ENCODE measurements around the gene PARD3.

Gene PARD3

DNA sequence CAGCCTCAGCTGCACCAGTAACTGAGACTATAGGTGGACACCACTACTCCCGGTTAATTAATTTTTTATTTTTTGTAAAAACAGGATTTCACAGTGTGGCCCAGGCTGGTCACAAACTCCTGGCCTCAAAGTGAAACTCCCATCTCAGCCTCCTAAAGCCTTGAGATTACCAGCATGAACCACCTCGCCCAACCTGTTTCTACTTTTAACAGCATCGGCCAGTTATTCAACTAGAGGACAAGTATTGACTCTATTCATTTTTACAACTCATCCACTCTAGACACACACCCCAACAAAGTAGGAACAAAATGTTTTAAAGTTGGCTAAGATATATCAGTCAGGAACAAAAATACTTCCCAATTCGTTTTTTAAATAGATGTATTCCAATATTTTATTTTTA is 334.8 kb downstream of the PARD3 start:
- no peak for DNase-seq

DNA sequence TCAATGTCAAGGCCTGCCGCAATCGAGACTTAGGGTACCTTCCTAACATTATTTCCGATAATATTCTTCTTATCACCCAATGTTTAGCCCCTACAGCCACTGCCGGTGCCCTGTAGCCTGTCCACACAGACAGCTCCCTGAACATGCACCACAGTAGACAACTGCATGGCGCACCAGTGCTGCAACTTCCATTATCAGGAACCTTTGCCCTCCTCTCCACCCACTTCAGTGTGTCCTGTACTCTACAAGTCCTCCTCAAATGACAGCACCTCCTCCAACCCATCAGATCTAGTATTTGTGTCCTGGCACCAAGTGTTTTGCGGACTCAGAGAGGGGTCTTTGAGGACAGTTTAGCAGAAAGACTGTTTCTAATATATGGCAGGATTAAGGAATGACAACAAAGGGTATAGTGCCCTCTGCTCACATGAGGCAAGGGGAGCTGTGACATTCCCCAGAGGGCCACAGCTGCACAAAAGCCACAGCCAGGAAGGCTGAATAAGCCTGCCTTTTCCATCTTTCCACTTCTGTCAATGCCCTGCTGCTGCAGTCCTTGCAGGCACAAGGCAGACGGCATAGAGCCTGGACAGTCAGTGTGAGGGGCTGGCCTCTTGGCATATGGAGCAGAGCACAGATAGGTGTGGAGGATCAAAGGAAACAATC is 335.4 kb downstream of the PARD3 start:
- DNase-seq: no peak

DNA sequence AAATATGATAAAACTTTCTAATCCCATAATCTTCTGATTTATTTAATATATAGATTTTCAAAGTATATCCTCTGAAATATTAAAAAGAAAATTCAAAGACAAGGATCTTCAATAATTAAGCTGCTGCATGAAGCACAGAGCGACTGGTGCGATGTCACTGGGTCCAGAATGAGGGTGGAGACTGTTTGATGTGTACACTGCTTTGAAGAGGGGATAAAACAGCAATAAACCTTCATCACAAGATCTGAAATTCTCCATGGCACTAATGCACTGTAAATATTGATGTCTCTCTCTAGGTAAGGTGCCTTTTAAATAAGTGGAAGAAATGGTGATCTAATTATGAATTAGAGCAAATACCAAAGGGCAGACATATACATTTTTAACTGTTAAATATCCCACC is 337.8 kb downstream of the PARD3 start:
- DNase-seq: no peak

DNA sequence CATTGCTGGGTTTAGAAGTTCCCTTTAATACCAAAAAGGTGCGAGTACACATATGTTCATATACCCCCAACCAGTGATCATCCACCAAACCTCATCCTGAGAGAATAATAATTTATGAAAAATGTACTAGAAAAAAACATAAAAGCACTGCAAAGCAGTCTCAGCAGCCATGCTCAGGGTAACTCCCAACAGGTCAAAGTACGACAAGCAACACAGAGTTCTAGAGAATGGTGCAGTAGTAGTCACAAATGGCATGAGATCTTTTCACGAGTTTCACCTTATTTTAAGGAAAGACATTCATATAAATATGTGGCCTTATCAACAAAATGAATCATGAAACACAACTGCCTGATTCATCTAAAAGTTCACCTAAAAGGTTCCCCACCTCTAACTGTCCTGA is 338.5 kb downstream of the PARD3 start:
- DNase-seq: no peak

DNA sequence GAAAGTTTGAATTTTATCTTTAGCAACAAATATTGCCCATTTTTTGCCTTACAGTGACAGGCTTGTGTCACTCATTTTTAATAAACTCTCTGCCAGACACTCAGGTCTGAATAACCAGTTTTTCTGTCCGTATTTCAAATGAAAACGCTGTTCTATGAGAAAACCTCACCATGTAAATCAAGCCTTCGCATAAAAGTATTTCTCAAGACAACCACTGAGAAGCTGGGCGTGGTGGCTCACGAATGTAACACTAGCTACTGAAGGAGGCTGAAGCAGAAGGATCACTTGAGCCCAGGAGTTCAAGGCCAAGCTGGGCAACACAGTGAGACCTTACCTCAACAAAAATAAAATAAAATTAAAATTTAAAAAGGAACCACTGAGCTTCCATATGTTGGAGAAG is 339.3 kb downstream of the PARD3 start:
- no peak for DNase-seq

DNA sequence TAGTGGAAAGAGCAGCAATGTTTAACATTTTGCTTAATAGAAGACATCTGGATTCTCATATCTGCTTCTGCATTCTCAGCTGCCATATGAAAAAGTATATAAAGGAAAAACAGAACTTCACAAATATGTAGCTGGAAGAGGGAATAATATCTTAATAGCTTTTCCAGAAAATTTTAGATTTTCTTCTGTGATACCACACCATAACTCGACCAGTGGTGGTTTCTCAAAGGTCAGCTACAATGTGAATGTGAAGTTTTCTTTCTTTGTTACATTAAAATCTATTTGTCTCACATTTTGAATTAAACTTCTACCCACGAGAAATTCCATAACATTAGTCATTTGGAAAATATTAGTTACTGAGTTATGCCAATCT is 339.8 kb downstream of the PARD3 start:
- no peak for DNase-seq

DNA sequence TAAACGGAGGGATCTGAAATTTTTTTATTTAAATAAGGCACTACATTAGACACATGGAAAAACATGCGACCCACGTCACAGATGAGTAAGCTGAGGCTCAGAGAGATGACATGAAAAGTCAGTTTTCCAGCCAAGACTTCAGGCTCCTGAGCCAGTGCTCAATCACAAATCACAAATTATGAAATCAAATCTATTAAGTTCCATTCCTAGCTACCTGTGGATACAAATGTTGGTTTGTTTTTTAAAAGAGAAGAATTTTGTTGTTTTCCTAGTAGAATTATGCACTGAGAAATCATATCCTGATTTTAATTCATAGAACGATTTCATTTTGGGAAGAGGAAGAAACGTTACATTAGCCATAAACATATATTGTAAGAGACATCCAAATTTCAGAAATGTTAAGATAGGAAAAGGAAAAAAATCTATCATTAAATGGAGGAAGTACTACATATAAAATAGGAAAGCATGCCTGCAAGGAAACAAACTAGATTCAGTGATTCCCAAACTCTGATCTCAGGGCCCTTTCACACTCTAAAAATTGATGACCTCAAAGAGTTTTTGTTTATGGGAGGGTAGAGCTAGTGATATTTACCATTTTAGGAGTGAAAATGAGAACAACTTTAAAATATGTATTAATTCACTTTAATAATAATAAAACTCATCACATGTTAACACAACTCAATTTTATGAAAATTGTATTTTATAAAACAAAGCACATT is 340.4 kb downstream of the PARD3 start:
- no peak for DNase-seq

DNA sequence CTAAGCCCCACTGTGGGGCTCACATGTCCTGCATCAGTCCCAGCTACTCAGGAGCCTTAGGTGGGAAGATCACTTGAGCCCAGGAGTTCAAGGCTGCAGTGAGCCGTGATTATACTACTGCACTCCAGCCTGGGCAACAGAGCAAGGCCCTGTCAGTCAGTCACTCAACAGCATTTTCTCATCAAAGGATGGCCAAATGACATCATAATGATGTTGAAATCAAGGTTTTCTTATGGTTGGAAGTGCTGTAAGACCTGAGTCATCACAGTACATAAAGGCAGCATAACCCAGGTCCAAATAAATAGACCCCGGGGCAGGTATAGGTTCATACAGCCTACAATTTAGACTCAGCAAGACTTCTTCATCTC is 341.1 kb downstream of the PARD3 start:
- no peak for DNase-seq

DNA sequence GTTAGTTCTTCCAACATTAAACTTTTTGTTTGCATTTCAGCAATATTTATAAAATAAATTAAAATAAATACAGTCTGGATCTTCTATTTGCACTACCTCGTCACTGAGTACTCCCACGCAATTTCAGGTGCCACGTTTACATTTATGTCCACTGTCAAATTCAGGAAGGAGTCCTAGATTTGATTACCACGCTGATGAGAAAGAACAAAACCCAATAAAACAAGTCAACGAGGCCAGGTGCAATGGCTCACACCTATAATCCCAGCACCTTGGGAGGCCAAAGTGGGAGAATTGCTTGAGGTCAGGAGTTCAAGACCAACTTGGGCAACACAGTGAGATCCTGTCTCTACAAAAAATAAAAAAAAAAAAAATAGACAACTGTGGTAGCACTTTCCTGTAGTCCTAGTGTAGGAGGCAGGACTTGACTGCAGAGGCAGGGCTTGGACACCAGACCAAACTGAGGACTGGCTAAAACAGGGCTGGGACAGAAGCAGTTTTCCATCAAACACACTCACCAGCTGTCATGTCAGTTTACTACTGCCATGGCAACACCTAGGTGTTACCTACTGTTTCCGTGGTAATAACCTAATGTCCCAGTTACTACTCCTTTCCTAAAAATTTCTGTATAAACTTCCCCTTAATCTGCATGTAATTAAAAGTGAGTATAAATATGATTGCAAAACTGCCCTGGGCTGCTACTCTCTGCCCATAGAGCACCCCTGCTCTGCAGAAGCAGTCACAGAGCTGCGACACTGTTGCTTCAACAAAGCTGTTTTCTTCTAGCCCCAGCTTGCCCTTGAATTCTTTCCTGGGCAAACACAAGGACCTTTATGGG is 341.7 kb downstream of the PARD3 start:
- DNase-seq: no peak

DNA sequence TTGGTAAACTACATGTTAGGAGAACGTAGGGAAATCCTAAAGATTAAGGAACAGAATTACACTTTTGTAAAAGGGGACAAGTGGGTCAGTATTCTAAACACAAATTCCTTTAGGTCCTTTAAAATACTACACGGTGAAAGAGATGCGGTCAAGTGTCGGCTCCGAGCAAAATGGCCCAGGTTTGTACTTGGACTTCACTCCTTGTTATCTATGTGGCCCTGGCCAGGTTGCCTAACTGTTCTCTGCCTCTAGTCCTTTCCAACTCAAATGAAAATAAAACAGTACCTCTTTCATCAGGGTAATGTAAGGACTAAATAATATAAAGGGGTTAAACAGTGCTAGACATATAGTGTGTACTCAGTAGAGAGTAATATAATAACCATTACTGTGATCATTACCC is 344.8 kb downstream of the PARD3 start:
- no peak for DNase-seq

DNA sequence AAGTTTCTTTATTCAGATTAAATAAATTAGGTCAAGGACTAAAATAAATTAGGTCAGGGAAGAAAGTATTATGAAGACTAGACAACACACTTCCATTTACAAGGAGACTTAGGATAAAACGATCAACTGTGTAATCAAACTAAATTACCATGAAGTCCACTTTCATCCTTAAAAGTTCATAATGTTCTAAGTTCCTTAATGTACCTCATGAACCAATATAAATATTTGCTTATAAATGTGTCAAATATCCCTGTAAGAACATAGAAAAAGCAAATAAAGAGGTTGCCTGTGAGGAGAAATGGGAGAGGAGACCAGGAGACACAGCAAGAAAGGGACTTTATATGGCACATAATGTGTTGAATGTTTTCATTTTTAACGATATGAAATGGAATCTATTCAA is 345.6 kb downstream of the PARD3 start:
- no peak for DNase-seq

DNA sequence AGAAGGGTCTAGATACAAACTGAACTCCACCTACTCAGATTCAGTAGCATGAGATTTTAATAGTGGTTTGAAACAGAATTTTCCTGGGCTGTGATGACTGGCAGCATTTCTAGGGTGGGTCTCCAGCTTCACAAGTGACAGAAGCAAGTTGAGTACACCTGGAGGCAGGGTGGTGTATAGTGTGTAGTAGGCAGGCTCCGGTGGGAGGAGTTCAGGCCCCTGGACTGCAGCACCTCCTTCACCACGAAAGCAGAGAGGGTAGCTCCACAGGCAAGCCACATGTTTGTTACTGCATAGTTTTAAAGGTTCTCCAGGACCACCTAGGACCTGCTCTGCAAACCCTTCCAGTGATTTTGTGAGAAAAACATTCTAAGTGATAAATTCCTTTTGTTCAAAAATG is 347.2 kb downstream of the PARD3 start:
- DNase-seq: no peak

DNA sequence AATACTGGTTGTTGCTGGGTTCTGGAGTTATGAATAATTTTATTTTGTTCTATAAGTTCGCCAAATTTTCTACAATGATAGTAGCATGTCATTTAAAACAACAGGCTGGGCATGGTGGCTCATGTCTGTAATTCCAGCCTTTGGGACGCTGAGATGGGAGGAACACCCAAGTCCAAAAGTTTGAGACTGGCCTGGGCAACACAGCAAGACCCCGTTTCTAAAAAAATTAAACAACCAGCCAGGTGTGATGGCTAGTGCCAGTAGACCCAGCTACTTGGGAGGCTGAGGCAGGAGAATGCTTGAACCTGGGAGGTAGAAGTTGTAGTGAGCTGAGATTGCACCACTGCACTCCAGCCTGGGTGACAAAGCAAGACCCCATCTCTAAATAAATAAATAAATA is 347.7 kb downstream of the PARD3 start:
- no peak for DNase-seq

DNA sequence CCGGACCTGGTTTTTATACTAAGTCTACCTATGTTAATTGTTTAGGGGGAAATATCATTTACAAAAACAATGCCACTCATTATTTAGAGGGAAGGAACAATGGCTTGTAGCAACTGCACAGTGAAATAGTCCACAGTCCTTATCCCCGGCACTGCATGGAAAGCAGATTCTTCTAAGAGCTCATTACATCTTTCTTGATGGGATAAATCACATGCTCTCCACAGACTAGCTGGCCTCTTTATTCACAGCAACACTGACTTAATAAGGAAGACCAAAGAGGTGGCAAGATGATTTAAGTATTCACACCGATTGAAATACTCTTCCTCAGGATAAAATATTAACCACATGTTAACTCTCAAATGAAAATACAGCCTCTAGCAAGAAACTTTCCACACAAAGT is 349.4 kb downstream of the PARD3 start:
- DNase-seq: no peak

DNA sequence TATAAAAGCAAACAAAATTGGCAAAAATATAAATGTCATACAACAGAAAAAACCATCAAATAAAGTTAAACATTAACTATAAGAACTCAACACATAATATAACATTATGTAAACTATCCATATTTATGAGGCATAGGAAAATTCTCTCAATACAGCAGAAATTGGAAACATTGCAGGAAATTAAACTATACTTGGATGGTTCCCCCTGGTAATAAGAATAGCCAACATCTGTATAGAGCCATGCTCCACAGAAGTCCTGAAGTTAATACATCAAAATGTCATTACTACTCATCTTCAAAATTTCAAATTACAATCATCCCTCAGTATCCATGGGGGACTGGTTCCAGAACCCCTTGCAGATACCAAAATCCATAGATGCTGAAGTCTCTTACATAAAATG is 350.5 kb downstream of the PARD3 start:
- DNase-seq: no peak

DNA sequence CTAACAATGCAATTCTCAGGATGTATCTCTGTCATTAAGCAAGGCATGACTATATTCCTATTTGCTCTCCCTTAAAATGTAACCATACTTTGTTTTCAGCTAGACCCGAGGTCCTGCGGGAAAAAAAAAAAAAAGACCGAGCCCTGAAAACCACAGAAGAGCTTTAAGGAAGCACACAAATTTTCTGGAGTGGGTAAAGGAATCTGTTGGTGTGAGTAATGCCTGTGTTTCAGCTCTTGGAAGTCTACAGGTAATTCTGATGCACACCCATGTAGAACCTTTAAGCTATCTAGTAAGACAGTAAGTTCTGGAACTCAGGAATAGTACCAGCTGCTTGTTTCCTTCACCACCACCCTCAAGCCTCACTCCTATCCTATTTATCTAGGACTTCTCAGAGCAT is 351.1 kb downstream of the PARD3 start:
- no peak for DNase-seq

DNA sequence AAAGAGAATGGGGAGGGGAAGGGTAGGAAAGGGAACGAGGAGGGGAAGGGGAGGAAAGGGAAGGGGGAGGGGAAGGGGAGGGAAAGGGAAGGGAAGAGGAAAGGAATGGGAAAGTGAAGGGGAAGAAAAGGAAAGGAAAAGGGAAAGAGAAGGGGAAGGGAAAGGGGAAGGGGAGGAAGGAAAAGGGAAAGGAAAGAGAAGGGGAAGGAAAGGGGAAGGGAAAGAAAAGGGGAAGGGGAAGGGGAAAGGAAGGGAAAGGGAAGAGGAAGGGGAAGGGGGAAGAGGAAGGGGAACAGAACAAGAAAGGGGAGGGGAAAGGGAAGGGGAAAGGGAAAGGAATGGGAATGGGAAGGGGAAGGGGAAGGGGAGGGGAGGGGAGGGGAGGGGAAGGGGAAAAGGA is 352.1 kb downstream of the PARD3 start:
- no peak for DNase-seq

DNA sequence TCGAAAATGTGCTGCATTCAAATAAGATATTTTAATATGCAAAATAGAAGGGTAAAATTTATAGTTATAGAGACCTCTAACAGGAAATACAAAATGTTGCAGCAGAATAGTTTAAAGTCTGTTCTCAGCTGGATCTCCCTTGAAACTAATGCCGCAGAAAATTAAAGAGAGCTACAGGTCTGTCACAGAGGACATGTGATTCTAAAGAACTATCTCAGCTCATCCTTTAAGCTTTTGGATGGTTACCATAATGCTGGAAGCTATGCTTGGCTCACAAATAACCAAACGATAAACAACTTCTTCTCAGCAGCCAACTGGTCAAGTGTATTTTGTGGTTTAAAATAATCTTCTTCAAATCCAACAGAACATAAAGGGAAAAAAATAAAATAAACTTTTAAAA is 353.0 kb downstream of the PARD3 start:
- no peak for DNase-seq

DNA sequence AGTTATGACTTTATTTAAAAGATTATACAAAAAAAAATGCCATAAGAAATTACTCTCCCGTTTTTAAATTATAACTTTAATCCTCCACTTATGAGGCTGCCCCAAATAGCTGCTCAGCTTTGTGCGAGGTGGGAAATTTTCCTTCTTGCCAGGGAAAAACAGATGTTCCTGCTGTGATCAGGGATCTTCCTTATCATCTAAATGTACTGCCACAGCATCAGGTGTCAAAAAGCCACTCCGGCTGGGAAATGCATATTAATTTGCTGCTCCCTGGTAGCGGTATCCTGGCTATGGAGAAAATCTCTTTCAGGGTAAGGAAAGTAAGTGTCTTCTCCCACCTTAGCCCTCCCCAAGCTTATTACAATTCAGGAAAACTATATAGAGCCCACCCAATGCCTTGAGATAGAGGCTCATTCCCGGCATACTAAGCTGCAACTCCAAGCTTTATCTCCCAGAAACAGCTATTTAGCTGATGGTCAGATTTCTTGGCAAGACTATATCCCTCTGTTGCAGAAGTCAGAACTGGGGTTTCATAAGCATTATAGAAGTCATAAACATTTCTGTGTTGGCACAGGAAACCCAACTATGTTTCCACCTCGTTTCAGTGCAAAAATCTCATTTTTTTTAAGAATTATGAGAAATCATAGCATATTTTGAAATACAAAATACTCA is 360.4 kb downstream of the PARD3 start:
- DNase-seq: no peak

DNA sequence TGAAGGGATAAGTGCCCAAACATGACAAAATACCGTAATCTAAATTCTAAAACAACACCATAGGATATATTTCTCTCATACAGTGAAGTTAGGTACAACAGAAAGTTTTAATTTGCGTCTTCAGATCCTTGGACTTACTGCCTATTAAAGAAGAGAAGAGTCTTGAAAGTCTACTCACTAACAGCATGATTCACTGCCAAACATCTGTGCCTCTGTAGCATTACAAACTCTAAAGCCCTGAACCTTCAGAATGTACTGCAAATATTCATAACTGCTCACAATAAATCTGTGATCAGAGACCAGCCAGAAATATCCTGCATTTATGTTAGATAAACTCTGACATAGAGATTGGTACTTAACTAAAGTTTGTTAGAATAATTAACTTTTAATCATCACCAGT is 365.3 kb downstream of the PARD3 start:
- no peak for DNase-seq

DNA sequence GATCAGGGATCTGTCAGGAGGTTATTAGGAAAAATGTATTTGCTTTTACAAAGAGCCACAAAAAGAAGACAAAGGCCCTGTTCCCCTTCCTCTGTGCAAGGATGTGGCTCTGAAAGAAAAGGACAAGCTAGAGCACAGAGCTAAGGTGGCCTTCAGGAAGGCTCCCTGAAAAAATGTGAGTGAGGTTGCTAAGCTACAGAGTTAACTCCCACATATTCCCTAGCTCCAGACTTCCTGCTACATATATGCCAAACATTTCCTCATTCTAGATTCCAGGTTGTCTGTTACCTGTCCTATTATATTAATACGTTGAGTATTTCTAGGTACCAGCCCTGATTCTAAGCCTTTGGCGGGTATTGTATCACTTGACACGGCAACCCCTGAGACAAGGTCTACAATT is 369.0 kb downstream of the PARD3 start:
- no peak for DNase-seq

DNA sequence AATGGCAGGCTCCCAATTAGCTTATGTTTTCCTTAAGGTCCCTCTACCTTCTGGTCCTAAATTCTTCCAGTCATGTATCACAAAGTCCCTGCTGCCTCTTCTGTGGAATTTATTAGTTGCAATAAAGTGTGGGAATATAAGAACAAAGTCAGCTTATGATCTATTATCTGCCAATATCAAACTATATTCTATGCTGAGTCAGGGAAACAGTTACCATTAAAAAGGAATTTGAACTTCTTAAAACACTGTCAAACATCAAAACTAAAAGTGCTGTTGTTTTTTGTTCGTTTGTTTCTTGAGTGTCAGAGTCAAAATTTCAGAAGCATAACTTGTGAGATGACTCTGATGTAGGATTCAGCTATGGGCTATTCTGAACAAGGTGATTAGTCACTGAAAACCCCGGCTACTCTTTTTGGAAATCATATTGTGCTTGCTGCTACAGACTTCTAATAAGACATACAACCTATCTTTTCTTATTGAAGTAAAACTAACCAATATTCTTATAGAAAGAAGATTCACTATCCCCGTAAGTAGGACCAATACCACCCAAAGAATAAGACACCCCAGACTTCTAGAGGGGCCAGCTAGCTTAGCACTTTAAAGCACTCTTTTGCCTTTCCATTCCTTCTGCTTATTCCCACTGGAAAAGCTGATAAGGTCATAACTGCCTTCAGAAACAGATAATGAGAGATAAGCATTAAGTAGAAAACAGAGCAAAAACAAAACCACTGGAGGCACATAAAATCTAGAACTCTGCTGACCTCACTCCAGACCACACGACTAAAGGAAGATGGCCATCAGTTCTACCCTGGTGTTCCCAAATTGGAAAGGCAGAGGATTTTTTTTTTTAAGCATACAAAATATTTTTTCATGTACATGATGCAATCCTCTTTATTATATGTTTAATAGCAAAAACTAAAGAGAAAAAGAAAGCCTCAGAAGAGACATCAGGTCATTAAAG is 370.6 kb downstream of the PARD3 start:
- no peak for DNase-seq
